ENCODE measurements around the gene MSH2.
A peak's percentile ranks its signal among the peaks of the same experiment; 100 is the strongest.
"Not testable (repeated sequence)": the region's sequence is repeated elsewhere in the genome, so short reads cannot be mapped to it uniquely, and the experiment has no call there.

The MSH2 gene

DNA sequence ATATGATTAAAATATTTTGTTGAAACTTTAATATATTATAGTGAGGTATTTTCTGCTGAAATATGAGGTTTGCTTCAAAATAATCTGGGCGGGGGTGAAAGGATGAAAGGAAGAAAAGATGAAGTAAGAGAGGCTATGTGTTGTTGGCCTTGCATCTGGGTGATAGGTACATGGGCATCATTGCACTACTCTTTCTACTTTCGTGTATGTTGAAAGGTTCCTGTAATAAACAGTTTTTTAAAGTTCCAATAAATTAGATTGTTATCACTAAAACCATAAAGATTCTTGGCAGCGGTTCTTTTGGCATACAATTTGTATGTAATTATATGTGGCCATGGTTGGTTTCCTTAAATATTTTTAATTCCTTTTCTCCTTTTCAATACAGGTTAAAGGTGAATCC, 23.6 kb upstream of the MSH2 start:
- WGBS, 2 experiments (ENCODE audit: insufficient coverage in 2 of 2): 80 to 89% methylated on average over 1 of the region's 3 CpGs
- Histone ChIP-seq H3K36me3 (ENCODE audit: control insufficient read depth, insufficient read depth, low read length) (no peaks in the 10 kb centered on the region), H3K4me3 (ENCODE audit: extremely low read depth, insufficient read depth, low read length, poor library complexity, severe bottlenecking) (no peak overlapping the region), H3K9me3 (ENCODE audit: control insufficient read depth, low read length) (no peaks in the 10 kb centered on the region), H3K4me1 (ENCODE audit: control insufficient read depth, insufficient read depth, low read length, poor library complexity, severe bottlenecking) (no peaks in the 10 kb centered on the region), H3K27ac (ENCODE audit: low read depth, low read length, severe bottlenecking) (no peak overlapping the region)

DNA sequence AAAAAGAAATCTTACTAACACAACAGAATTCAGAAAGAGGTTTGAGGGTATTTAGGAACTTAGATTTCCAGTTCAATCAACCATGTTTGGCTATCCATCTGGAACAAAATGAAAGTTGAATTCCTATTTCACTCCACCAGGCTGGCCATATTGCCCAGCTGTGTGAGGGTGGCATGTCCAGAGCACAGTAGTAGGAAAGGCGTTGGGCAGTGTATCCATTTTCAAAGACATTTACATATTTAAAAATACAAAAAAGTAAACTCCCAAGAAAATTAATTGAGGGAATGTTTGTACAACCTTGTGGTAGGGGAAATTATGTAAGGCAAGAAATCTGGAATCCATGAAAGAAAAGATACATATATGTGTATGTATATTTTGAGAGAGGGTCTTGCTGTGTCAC, 21.5 kb upstream of the MSH2 start:
- no CpG with 5 or more reads among the region's 1 CpG for WGBS, 2 experiments (ENCODE audit: insufficient coverage in 2 of 2)
- Histone ChIP-seq H3K36me3 (ENCODE audit: control insufficient read depth, insufficient read depth, low read length) (no peaks in the 10 kb centered on the region), H3K4me1 (ENCODE audit: control insufficient read depth, insufficient read depth, low read length, poor library complexity, severe bottlenecking) (no peaks in the 10 kb centered on the region), H3K27ac (ENCODE audit: low read depth, low read length, severe bottlenecking) (no peak overlapping the region), H3K4me3 (ENCODE audit: extremely low read depth, insufficient read depth, low read length, poor library complexity, severe bottlenecking) (no peak overlapping the region), H3K9me3 (ENCODE audit: control insufficient read depth, low read length) (no peaks in the 10 kb centered on the region)

DNA sequence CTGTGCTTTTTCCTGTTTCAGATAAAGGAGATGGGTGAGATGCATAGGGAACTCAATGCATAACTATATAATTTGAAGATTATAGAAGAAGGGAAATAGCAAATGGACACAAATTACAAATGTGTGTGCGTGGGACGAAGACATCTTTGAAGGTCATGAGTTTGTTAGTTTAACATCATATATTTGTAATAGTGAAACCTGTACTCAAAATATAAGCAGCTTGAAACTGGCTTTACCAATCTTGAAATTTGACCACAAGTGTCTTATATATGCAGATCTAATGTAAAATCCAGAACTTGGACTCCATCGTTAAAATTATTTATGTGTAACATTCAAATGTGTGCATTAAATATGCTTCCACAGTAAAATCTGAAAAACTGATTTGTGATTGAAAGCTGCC, 16.4 kb upstream of the MSH2 start:
- Histone ChIP-seq H3K4me1 (ENCODE audit: control insufficient read depth, insufficient read depth, low read length, poor library complexity, severe bottlenecking) (no peaks in the 10 kb centered on the region), H3K9me3 (ENCODE audit: control insufficient read depth, low read length) (no peaks in the 10 kb centered on the region), H3K27ac (ENCODE audit: low read depth, low read length, severe bottlenecking) (no peak overlapping the region), H3K4me3 (ENCODE audit: extremely low read depth, insufficient read depth, low read length, poor library complexity, severe bottlenecking) (no peak overlapping the region), H3K36me3 (ENCODE audit: control insufficient read depth, insufficient read depth, low read length) (no peaks in the 10 kb centered on the region)
- WGBS, 2 experiments (ENCODE audit: insufficient coverage in 2 of 2): no CpG with 5 or more reads among the region's 3 CpGs

DNA sequence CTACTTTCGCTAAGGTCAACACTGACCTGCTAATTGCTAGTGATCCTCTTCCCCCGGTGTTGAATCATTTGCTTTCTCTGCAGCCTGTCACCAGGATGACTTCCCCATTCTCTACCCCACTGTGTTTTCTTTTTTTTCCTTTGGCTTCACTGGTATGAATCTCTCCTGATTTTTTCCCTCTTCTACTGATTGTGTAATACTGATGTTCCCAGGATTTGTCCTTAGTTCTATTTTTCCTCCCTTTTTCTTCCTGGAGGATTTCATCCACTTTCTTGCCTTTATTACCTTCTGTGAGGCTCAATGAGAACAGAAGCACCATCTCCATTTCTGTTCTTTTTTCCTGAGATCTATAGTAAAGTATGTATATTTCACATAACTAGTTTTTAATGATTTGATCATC, 14.1 kb upstream of the MSH2 start:
- H3K36me3 ChIP-seq (ENCODE audit: control insufficient read depth, insufficient read depth, low read length): no peaks in the 10 kb centered on the region
- H3K4me3 ChIP-seq (ENCODE audit: extremely low read depth, insufficient read depth, low read length, poor library complexity, severe bottlenecking): no peak overlapping the region
- no peaks in the 10 kb centered on the region for H3K9me3 ChIP-seq (ENCODE audit: control insufficient read depth, low read length)
- H3K4me1 ChIP-seq (ENCODE audit: control insufficient read depth, insufficient read depth, low read length, poor library complexity, severe bottlenecking): no peaks in the 10 kb centered on the region
- no peak overlapping the region for H3K27ac ChIP-seq (ENCODE audit: low read depth, low read length, severe bottlenecking)
- WGBS, 2 experiments (ENCODE audit: insufficient coverage in 2 of 2): 74 to 100% methylated on average over 2 of the region's 2 CpGs

DNA sequence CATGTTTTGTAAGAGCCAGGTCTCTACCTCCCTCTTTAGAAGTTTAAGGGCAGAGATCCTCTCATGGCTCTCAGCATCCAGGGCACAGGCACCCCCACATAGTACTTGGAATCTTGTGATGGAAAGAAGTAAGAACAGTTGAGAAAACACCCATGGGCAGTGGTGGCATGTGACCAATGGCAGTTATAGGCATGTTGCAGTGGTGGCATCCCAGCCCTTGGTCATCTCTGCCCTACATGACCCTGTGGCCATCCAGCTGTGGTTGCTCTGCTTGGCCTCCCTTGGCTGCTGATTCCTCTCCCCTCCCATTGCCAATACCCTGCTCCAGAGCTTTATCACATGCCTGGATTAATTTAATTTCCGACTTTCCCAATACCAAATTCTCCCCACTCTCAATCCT, 13.3 kb upstream of the MSH2 start:
- WGBS, 2 experiments (ENCODE audit: insufficient coverage in 2 of 2): 90 to 100% methylated on average over 1 of the region's 1 CpG
- H3K4me3 ChIP-seq (ENCODE audit: extremely low read depth, insufficient read depth, low read length, poor library complexity, severe bottlenecking): no peak overlapping the region
- H3K4me1 ChIP-seq (ENCODE audit: control insufficient read depth, insufficient read depth, low read length, poor library complexity, severe bottlenecking): no peaks in the 10 kb centered on the region
- no peaks in the 10 kb centered on the region for H3K9me3 ChIP-seq (ENCODE audit: control insufficient read depth, low read length)
- H3K27ac ChIP-seq (ENCODE audit: low read depth, low read length, severe bottlenecking): no peak overlapping the region
- H3K36me3 ChIP-seq (ENCODE audit: control insufficient read depth, insufficient read depth, low read length): no peaks in the 10 kb centered on the region

DNA sequence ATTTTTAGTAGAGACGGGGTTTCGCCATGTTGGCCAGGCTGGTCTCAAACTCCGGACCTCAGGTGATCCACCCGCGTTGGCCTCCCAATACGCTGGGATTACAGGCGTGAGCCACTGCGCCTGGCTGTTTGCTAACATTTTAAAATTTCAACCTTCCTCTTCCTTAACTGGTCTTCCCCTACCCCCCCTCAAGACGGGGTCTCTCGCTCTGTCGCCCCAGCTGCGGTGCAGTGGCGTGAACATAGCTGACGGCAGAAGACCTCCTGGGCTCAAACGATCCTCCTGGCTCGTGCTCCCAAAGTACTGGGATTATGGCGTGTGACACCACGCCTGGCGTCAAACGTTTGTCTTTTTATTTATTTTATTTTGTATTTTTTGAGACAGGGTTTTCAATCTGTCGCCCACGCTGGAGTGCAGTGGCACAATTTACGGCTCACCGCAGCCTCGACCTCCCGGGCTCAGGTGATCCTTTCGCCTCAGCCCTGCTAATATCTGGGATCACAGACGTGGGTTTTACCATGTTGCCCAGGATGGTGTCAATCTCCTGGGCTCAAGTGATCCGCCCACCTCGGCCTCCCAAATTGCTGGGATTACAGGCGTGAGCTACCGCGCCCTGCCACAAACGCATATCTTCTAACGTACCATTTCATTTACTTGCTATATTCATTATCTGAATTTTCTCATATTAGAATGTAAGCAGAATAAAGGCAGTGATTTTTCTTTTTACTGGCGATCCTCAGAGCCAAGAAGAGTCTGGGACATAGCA, 984 bp upstream of the MSH2 start:
- H3K36me3 ChIP-seq (ENCODE audit: control insufficient read depth, insufficient read depth, low read length): peaks cover 19% of the 10 kb centered on the region
- H3K27ac ChIP-seq (ENCODE audit: low read depth, low read length, severe bottlenecking): peak overlapping the region; percentile 13
- H3K4me3 ChIP-seq (ENCODE audit: extremely low read depth, insufficient read depth, low read length, poor library complexity, severe bottlenecking): peak overlapping the region; percentile 86
- H3K4me1 ChIP-seq (ENCODE audit: control insufficient read depth, insufficient read depth, low read length, poor library complexity, severe bottlenecking): peaks cover 10% of the 10 kb centered on the region
- no peaks in the 10 kb centered on the region for H3K9me3 ChIP-seq (ENCODE audit: control insufficient read depth, low read length)
- WGBS, 2 experiments (ENCODE audit: insufficient coverage in 2 of 2): 82 to 84% methylated on average over 28 to 30 of the region's 36 CpGs

DNA sequence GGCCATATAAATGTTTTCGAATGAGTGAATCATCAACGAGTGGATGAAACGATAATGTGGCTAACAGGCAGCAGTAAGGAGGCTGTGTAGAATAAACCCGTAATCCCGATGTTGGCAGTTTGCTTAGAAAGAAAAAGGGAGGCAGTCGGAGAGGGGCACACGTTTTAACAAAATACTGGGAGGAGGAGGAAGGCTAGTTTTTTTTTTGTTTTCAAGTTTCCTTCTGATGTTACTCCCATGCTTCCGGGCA, 476 bp upstream of the MSH2 start:
- 16 to 17% methylated on average over 6 to 7 of the region's 8 CpGs for WGBS, 2 experiments (ENCODE audit: insufficient coverage in 2 of 2)

DNA sequence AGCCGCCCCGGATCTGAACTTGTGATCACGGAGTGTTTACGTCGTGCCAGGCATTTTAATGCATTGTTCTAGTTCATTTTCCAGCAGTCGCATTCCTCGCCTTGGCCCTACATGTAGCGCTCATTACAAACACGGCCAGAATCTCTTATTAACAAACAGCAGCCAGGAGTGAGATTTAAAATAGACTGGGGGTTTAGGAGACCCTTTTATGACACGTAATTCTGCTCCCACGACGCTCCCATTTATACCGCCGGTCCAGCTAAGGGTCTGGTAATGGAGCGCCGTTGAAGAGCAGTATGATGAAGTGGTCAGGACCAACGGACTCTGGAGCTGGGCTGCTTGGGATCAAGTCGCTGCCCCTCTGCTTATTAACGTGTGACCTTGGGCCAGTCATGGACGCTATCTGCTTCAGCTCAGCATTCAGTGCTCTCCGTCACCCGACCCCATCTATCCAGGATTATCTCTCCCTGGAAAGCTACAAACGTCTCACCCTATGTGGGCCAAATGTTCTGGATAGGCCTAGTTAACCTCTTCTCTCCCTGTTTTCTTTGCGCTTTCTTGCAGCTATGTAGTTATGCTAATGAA, 745 bp downstream of the MSH2 start:
- no peaks in the 10 kb centered on the region for H3K9me3 ChIP-seq (ENCODE audit: control insufficient read depth, low read length)
- 2 to 3% methylated on average over 12 to 18 of the region's 24 CpGs for WGBS, 2 experiments (ENCODE audit: insufficient coverage in 2 of 2)
- H3K36me3 ChIP-seq (ENCODE audit: control insufficient read depth, insufficient read depth, low read length): peaks cover 33% of the 10 kb centered on the region
- H3K4me1 ChIP-seq (ENCODE audit: control insufficient read depth, insufficient read depth, low read length, poor library complexity, severe bottlenecking): peaks cover 10% of the 10 kb centered on the region
- peak overlapping the region; percentile 86 for H3K4me3 ChIP-seq (ENCODE audit: extremely low read depth, insufficient read depth, low read length, poor library complexity, severe bottlenecking)
- H3K27ac ChIP-seq (ENCODE audit: low read depth, low read length, severe bottlenecking): peak overlapping the region; percentile 73

More for the DNA sequence above, 476 bp upstream of the MSH2 start:
- Histone ChIP-seq H3K4me1 (ENCODE audit: control insufficient read depth, insufficient read depth, low read length, poor library complexity, severe bottlenecking) (peaks cover 10% of the 10 kb centered on the region), H3K27ac (ENCODE audit: low read depth, low read length, severe bottlenecking) (peak overlapping the region; percentile 13), H3K4me3 (ENCODE audit: extremely low read depth, insufficient read depth, low read length, poor library complexity, severe bottlenecking) (peak overlapping the region; percentile 86), H3K36me3 (ENCODE audit: control insufficient read depth, insufficient read depth, low read length) (peaks cover 23% of the 10 kb centered on the region), H3K9me3 (ENCODE audit: control insufficient read depth, low read length) (no peaks in the 10 kb centered on the region)

DNA sequence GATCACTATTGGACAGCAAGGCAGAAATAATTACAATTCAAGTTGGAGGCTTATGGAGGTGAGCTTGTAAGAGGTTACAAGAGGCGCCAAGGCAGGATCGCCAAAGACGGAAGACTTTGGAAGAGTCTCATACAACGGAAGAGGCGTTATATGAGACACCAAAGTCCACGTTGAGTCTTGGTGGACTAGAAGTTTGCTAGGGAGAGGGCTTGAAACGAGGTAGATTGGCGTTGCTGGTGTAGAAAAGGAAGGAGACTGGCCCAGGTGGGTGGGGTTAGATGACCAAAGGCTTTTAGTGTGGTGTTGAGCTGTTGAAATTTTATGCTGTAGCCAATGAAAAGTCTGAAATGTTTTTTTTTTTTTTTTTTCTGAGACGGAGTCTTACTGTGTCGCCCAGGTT, 1.4 kb downstream of the MSH2 start:
- H3K9me3 ChIP-seq (ENCODE audit: control insufficient read depth, low read length): no peaks in the 10 kb centered on the region
- H3K27ac ChIP-seq (ENCODE audit: low read depth, low read length, severe bottlenecking): no peak overlapping the region
- 85 to 88% methylated on average over 7 to 10 of the region's 10 CpGs for WGBS, 2 experiments (ENCODE audit: insufficient coverage in 2 of 2)
- H3K4me3 ChIP-seq (ENCODE audit: extremely low read depth, insufficient read depth, low read length, poor library complexity, severe bottlenecking): peak overlapping the region; percentile 86
- H3K4me1 ChIP-seq (ENCODE audit: control insufficient read depth, insufficient read depth, low read length, poor library complexity, severe bottlenecking): peaks cover 10% of the 10 kb centered on the region
- peaks cover 38% of the 10 kb centered on the region for H3K36me3 ChIP-seq (ENCODE audit: control insufficient read depth, insufficient read depth, low read length)

DNA sequence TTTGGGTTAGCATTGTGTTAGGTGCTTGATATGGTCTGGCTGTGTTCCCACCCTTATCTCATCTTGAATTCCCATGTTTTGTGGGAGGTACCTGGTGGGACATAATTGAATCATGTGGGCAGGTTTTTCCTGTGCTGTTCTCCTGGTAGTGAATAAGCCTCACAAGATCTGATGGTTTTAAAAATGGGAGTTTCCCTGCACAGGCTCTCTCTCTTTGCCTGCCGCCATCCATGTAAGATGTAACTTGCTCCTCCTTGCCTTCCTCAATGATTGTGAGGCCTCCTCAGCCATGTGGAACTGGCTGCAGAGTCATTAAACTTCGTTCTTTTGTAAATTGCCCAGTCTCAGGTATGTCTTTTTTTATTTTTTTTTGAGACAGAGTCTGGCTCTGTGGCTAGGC, 2.8 kb downstream of the MSH2 start:
- Histone ChIP-seq H3K4me3 (ENCODE audit: extremely low read depth, insufficient read depth, low read length, poor library complexity, severe bottlenecking) (no peak overlapping the region), H3K4me1 (ENCODE audit: control insufficient read depth, insufficient read depth, low read length, poor library complexity, severe bottlenecking) (peaks cover 10% of the 10 kb centered on the region), H3K9me3 (ENCODE audit: control insufficient read depth, low read length) (no peaks in the 10 kb centered on the region), H3K27ac (ENCODE audit: low read depth, low read length, severe bottlenecking) (no peak overlapping the region), H3K36me3 (ENCODE audit: control insufficient read depth, insufficient read depth, low read length) (peaks cover 44% of the 10 kb centered on the region)
- 95 to 100% methylated on average over 2 of the region's 2 CpGs for WGBS, 2 experiments (ENCODE audit: insufficient coverage in 2 of 2)

DNA sequence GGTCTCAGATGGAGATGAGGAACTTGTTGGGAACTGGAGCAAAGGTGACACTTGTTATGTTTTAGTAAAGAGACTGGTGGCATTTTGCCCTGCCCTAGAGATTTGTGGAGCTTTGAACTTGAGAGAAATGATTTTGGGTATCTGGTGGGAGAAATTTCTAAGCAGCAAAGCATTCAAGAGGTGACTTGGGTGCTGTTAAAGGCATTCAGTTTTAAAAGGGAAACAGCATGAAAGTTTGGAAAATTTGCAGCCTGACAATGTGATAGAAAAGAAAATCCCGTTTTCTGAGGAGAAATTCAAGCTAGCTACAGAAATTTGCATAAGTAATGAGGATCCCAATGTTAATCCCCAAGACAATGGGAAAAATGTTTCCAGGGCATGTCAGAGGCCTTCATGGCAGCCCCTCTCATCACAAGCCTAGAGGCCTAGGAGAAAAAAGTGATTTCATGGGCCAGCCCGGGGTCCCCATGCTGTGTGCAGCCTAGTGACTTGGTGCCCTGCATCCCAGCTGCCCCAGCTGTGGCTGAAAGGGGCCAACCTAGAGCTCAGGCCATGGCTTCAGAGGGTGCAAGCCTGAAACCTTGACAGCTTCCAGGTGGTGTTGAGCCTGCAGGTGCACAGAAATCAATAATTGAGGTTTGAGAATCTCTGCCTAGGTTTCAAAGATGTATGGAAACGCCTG, 3.8 kb downstream of the MSH2 start:
- Histone ChIP-seq H3K36me3 (ENCODE audit: control insufficient read depth, insufficient read depth, low read length) (peaks cover 53% of the 10 kb centered on the region), H3K4me1 (ENCODE audit: control insufficient read depth, insufficient read depth, low read length, poor library complexity, severe bottlenecking) (peaks cover 10% of the 10 kb centered on the region)
- not testable (repeated sequence) for H3K9me3 ChIP-seq (ENCODE audit: control insufficient read depth, low read length); H3K27ac ChIP-seq (ENCODE audit: low read depth, low read length, severe bottlenecking); H3K4me3 ChIP-seq (ENCODE audit: extremely low read depth, insufficient read depth, low read length, poor library complexity, severe bottlenecking)
- 88 to 90% methylated on average over 3 of the region's 3 CpGs for WGBS, 2 experiments (ENCODE audit: insufficient coverage in 2 of 2)

Data from mesodermal cell (in vitro differentiated cells).